Fibroblast of lung (primary cell): ENCODE data around the gene HAVCR1. TPM values are rescaled to one million over a fixed set of nuclear protein-coding genes. Genes with fewer than 3 reads are reported as not detected.
A peak's percentile ranks its signal among the peaks of the same experiment; 100 is the strongest.

Experiments
- DNase-seq, 2 donors: peaks; one replicate each; pipeline versions ENCODE4 v3.0.0 to v3.0.0-alpha.2; 2010; ENCODE audit warnings: low read depth in 2 of 2
- H2AFZ ChIP-seq: 2 replicates; pipeline ENCODE4 v1.5.1; 2012; ENCODE audit warnings: low read length, control low read depth, inconsistent platforms
- H3K27ac ChIP-seq: 2 replicates; pipeline ENCODE4 v1.5.1; 2011; ENCODE audit warnings: low read length, control low read depth; ENCODE audit not compliant: insufficient read depth
- H3K27me3 ChIP-seq: 2 replicates; pipeline ENCODE4 v1.5.1; 2011; ENCODE audit warnings: mild to moderate bottlenecking, low read length; ENCODE audit not compliant: control insufficient read depth, insufficient read depth
- H3K36me3 ChIP-seq: 2 replicates; pipeline ENCODE4 v1.5.1; 2011; ENCODE audit warnings: low read length; ENCODE audit not compliant: control insufficient read depth, insufficient read depth
- H3K4me1 ChIP-seq: 2 replicates; pipeline ENCODE4 v1.5.1; 2011; ENCODE audit warnings: low read length; ENCODE audit not compliant: control insufficient read depth, insufficient read depth; ENCODE audit errors: extremely low read depth
- H3K4me2 ChIP-seq: 2 replicates; pipeline ENCODE4 v1.5.1; 2011; ENCODE audit warnings: low read length, control low read depth; ENCODE audit not compliant: insufficient read depth; ENCODE audit errors: extremely low read depth
- H3K4me3 ChIP-seq, 4 experiments: fragments of 200-600 bp in 1 of 4; sonication (generic) in 1 of 4; replicated peaks in 1 of 4; 2 replicates each; pipeline ENCODE4 v1.5.1; 2011 to 2016; ENCODE audit warnings: low read length in 4 of 4, low read depth in 3 of 4, mild to moderate bottlenecking in 3 of 4, control low read depth in 2 of 4, inconsistent platforms in 1 of 4, mixed read lengths in 1 of 4; ENCODE audit not compliant: insufficient read depth in 1 of 4; ENCODE audit errors: control extremely low read depth in 1 of 4
- H3K79me2 ChIP-seq: 2 replicates; pipeline ENCODE4 v1.5.1; 2012; ENCODE audit warnings: mild to moderate bottlenecking, low read length, inconsistent platforms; ENCODE audit not compliant: control insufficient read depth, insufficient read depth
- H3K9ac ChIP-seq: 2 replicates; pipeline ENCODE4 v1.5.1; 2011; ENCODE audit warnings: mild to moderate bottlenecking, low read length, control low read depth; ENCODE audit not compliant: insufficient read depth
- H3K9me3 ChIP-seq: 2 replicates; pipeline ENCODE4 v1.5.1; 2012; ENCODE audit warnings: low read depth, low read length; ENCODE audit not compliant: control insufficient read depth, insufficient read depth
- H4K20me1 ChIP-seq: 2 replicates; pipeline ENCODE4 v1.5.1; 2011; ENCODE audit warnings: low read length; ENCODE audit not compliant: control insufficient read depth, insufficient read depth; ENCODE audit errors: extremely low read depth
- EZH2 ChIP-seq: IDR thresholded peaks from 2 replicates; pipeline ENCODE4 v1.5.1; 2012; ENCODE audit warnings: low read length, control low read depth, mild to moderate bottlenecking; ENCODE audit errors: missing control alignments
- polyA plus RNA-seq, 2 donors: library from polyadenylated mRNA; depleted of rRNA in 1 of 2; stranded (reverse) in 1 of 2; unstranded in 1 of 2; fragments of >200 nt; gene quantifications; 2 replicates each; pipeline ENCODE4 v1.2.1, GENCODE V29; 2011 to 2012; ENCODE audit warnings: missing spikeins in 1 of 2
- total RNA-seq: library from RNA; depleted of rRNA; stranded (reverse); fragments of >200 nt; gene quantifications from 2 replicates; pipeline ENCODE4 v1.2.1, GENCODE V29; 2014
- TF ChIP-seq, protein P1 (sequence below), 2 donors: IDR thresholded peaks in 1 of 2; conservative IDR thresholded peaks in 1 of 2; 1 replicate in 1 of 2; 2 replicates in 1 of 2; pipeline ENCODE4 v1.5.1; 2011 to 2012; ENCODE audit warnings: low read length in 2 of 2, control low read depth in 1 of 2, inconsistent platforms in 1 of 2, low read depth in 1 of 2, mild to moderate bottlenecking in 1 of 2

Gene HAVCR1
- total and polyA plus RNA-seq, 2 donors (not counting 1 experiment from before 2014, with no cell fraction given) = not detected

DNA sequence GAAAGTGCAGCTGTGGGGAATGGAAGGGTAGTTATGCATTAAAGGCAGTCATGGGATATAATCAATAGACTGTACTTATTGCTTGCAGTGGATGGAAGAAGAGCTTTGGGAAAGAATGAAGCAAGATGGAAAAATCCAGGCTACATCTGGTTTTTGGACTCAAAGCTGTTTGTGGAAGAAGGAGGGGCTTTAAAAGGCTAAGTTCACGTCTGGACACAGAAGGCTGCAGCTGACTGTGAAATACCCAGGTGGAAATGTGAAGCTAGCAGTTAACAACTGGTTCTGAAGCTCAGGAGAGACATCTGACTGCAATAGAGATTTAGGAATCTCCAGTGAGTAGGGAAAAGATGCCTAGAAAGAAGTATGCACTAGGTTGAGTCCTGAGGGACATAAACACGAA, 52.7 kb downstream of the HAVCR1 start:
- Histone ChIP-seq H3K27ac (no peak overlapping the region), H3K4me3 (no peak overlapping the region), H3K4me2 (no peak overlapping the region), H3K9me3 (no peaks in the 10 kb centered on the region), H3K79me2 (no peaks in the 10 kb centered on the region), H4K20me1 (no peaks in the 10 kb centered on the region), H3K4me1 (no peaks in the 10 kb centered on the region), H3K27me3 (no peaks in the 10 kb centered on the region), H3K36me3 (no peaks in the 10 kb centered on the region), H3K9ac (no peak overlapping the region), H2AFZ (no peak overlapping the region)
- no peak for DNase-seq
- TF ChIP-seq, protein P1, sequence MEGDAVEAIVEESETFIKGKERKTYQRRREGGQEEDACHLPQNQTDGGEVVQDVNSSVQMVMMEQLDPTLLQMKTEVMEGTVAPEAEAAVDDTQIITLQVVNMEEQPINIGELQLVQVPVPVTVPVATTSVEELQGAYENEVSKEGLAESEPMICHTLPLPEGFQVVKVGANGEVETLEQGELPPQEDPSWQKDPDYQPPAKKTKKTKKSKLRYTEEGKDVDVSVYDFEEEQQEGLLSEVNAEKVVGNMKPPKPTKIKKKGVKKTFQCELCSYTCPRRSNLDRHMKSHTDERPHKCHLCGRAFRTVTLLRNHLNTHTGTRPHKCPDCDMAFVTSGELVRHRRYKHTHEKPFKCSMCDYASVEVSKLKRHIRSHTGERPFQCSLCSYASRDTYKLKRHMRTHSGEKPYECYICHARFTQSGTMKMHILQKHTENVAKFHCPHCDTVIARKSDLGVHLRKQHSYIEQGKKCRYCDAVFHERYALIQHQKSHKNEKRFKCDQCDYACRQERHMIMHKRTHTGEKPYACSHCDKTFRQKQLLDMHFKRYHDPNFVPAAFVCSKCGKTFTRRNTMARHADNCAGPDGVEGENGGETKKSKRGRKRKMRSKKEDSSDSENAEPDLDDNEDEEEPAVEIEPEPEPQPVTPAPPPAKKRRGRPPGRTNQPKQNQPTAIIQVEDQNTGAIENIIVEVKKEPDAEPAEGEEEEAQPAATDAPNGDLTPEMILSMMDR (conservative IDR thresholded peaks at IDR 0.05 in 1 of 2, IDR thresholded peaks at IDR 0.05 in 1 of 2; ENCODE audit: low read depth in 1 of 2, low read length in 2 of 2) = no peak
- TF ChIP-seq EZH2 = no peak

DNA sequence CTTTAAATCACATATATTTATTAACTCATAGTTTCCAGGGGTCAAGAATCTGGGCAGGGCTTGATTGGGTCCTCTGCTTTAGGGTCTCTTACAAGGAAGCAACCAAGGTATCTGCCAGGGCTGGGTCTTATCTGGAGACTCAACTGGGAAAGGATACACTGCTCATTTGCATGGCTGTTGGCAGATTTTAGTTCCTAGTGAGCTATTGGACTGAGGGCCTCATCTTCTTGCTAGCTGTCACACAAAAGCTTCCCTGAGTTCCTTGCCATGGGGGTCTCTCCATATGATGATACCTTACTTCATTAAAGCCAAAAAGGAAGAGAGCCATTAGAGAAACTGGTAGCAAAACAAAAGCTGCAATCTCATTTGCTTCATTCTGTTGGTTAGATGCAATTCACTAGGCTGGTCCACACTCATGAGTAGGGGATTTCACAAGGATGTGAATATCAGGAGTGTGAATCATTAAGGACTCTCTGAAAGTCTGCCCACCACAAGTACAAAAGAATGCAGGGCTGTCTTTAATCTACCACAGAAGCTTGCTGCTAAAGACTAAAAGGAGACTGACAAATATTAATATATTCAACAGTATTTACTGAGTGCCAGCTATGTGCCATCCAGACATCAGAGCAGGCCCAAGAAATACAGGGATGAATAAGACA, 53.9 kb downstream of the HAVCR1 start:
- Histone ChIP-seq H3K9me3 (no peaks in the 10 kb centered on the region), H2AFZ (no peak overlapping the region), H3K79me2 (no peaks in the 10 kb centered on the region), H3K27ac (no peak overlapping the region), H3K4me3 (no peak overlapping the region), H3K9ac (no peak overlapping the region), H3K27me3 (no peaks in the 10 kb centered on the region), H3K4me2 (no peak overlapping the region), H4K20me1 (no peaks in the 10 kb centered on the region), H3K36me3 (no peaks in the 10 kb centered on the region), H3K4me1 (no peaks in the 10 kb centered on the region)
- DNase-seq = peak in 1 of 2 donors; percentile 26
- no peak for TF ChIP-seq EZH2
- TF ChIP-seq, protein P1 (conservative IDR thresholded peaks at IDR 0.05 in 1 of 2, IDR thresholded peaks at IDR 0.05 in 1 of 2; ENCODE audit: low read depth in 1 of 2, low read length in 2 of 2) = no peak

DNA sequence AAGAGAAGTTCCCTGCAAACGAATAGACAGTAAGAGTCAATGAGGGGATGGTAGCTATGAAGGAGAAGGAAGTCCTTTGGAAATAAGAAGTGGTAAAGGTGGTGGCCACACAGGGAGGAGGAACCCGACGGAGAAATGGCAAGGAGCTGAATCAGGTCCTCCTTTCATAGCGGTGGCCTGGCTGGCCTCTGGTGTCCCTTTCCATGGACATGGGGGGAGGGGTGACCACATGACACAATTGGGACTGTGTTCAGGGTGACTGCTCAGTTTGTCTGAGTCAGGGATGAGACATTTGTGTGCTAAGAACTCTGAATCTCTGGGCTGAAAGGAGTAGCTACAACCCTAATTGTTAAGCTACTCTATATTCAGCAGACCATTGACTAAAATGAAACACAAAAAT, 67.2 kb downstream of the HAVCR1 start:
- Histone ChIP-seq H3K4me3 (no peak overlapping the region), H3K4me1 (no peaks in the 10 kb centered on the region), H3K27ac (no peak overlapping the region), H4K20me1 (no peaks in the 10 kb centered on the region), H3K36me3 (no peaks in the 10 kb centered on the region), H3K4me2 (no peak overlapping the region), H3K9me3 (no peaks in the 10 kb centered on the region), H3K27me3 (no peaks in the 10 kb centered on the region), H3K9ac (no peak overlapping the region), H3K79me2 (no peaks in the 10 kb centered on the region), H2AFZ (no peak overlapping the region)
- no peak for DNase-seq
- TF ChIP-seq EZH2 = no peak
